ENCODE results near the gene LHX2. TPM values are rescaled to one million over a fixed set of nuclear protein-coding genes. Genes with fewer than 3 reads are reported as not detected.

Gene LHX2
- total RNA-seq, 1 experiment from 2014 or later, result 1.4 TPM

- intact Hi-C loops (cut with micrococcal nuclease; ENCODE audit: unreplicated experiment), result no loop called here
- no peak overlapping the region for H3K4me2 ChIP-seq
- POLR2A ChIA-PET (ENCODE audit: unreplicated experiment), result no interaction called here
- H3K4me1 ChIP-seq (replicated peaks; ENCODE audit: insufficient read depth), result peaks cover 14% of the 10 kb centered on the region
- CTCF ChIA-PET, result no interaction called here
- BruUV-seq (replicated peaks), result no TSS peak
- no peak for DNase-seq
- H4K20me1 ChIP-seq (ENCODE audit: insufficient read depth), result no peaks in the 10 kb centered on the region; the same call in 1 of the 2 replicates
- no peaks in the 10 kb centered on the region for H3K79me2 ChIP-seq (ENCODE audit: low read depth)
- H3K9me2 ChIP-seq (ENCODE audit: insufficient read depth), result no peaks in the 10 kb centered on the region
- peaks cover 68% of the 10 kb centered on the region for H3K27me3 ChIP-seq (ENCODE audit: insufficient read depth, low read depth)
- H3F3A ChIP-seq (ENCODE audit: insufficient read depth, low read depth), result peaks cover 14% of the 10 kb centered on the region; the same call in 1 of the 2 replicates
- no peak overlapping the region for H2AFZ ChIP-seq
- no peaks in the 10 kb centered on the region for H3K9me3 ChIP-seq (ENCODE audit: insufficient read depth, low read depth)
- TF ChIP-seq CTCF (conservative IDR thresholded peaks at IDR 0.05), result no peak
- no peak for TF ChIP-seq EZH2 (IDR thresholded peaks at IDR 0.05; ENCODE audit: low read depth)
- no peaks in the 10 kb centered on the region for H3K36me3 ChIP-seq (ENCODE audit: low read depth)
- H3K27ac ChIP-seq, result no peak overlapping the region
- no peak overlapping the region for H3K4me3 ChIP-seq
Measured at GRCh38 chr9:123999661-124000060, 11.9 kb upstream of the LHX2 start.

- no peaks in the 10 kb centered on the region for H3K9me2 ChIP-seq (ENCODE audit: insufficient read depth)
- H2AFZ ChIP-seq, result no peak overlapping the region
- no peaks in the 10 kb centered on the region for H3K36me3 ChIP-seq (ENCODE audit: low read depth)
- no TSS peak for BruUV-seq (replicated peaks)
- peaks cover 20% of the 10 kb centered on the region for H3K4me1 ChIP-seq (replicated peaks; ENCODE audit: insufficient read depth)
- H3K79me2 ChIP-seq (ENCODE audit: low read depth), result no peaks in the 10 kb centered on the region
- POLR2A ChIA-PET (ENCODE audit: unreplicated experiment), result no interaction called here
- peak overlapping the region; percentile 64 for H3K4me2 ChIP-seq
- no peak for DNase-seq
- H4K20me1 ChIP-seq (ENCODE audit: insufficient read depth), result no peaks in the 10 kb centered on the region; the same call in 1 of the 2 replicates
- no peaks in the 10 kb centered on the region for H3K9me3 ChIP-seq (ENCODE audit: insufficient read depth, low read depth)
- peaks cover 62% of the 10 kb centered on the region for H3K27me3 ChIP-seq (ENCODE audit: insufficient read depth, low read depth)
- CTCF ChIA-PET, result no interaction called here
- intact Hi-C loops (cut with micrococcal nuclease; ENCODE audit: unreplicated experiment), result no loop called here
- H3F3A ChIP-seq (ENCODE audit: insufficient read depth, low read depth), result peaks cover 14% of the 10 kb centered on the region; the same call in 1 of the 2 replicates
- H3K27ac ChIP-seq, result no peak overlapping the region
- TF ChIP-seq EZH2 (IDR thresholded peaks at IDR 0.05; ENCODE audit: low read depth), result peak; percentile 95
- no peak for TF ChIP-seq CTCF (conservative IDR thresholded peaks at IDR 0.05)
- no peak overlapping the region for H3K4me3 ChIP-seq
Measured at GRCh38 chr9:124000161-124000783, 11.3 kb upstream of the LHX2 start.

GRCh38 chr9:124000784-124001457 is 10.6 kb upstream of the LHX2 start:
- no peak overlapping the region for H2AFZ ChIP-seq
- no peaks in the 10 kb centered on the region for H3K79me2 ChIP-seq (ENCODE audit: low read depth)
- peaks cover 56% of the 10 kb centered on the region for H3K27me3 ChIP-seq (ENCODE audit: insufficient read depth, low read depth)
- H3K4me3 ChIP-seq, result no peak overlapping the region
- POLR2A ChIA-PET (ENCODE audit: unreplicated experiment), result no interaction called here
- no peak overlapping the region for H3K27ac ChIP-seq
- no peak overlapping the region for H3K4me2 ChIP-seq
- no peaks in the 10 kb centered on the region for H3K9me3 ChIP-seq (ENCODE audit: insufficient read depth, low read depth)
- TF ChIP-seq EZH2 (IDR thresholded peaks at IDR 0.05; ENCODE audit: low read depth) (no peak), CTCF (conservative IDR thresholded peaks at IDR 0.05) (no peak)
- H3K4me1 ChIP-seq (replicated peaks; ENCODE audit: insufficient read depth), result peaks cover 20% of the 10 kb centered on the region
- intact Hi-C loops (cut with micrococcal nuclease; ENCODE audit: unreplicated experiment), result no loop called here
- H3K9me2 ChIP-seq (ENCODE audit: insufficient read depth), result no peaks in the 10 kb centered on the region
- H4K20me1 ChIP-seq (ENCODE audit: insufficient read depth), result no peaks in the 10 kb centered on the region; the same call in 1 of the 2 replicates
- BruUV-seq (replicated peaks), result no TSS peak
- CTCF ChIA-PET, result interaction anchor here (0.6 kb wide), 1 partner anchor 583 kb away, joined by 4 read pairs; no protein-coding TSS in a partner anchor
- peaks cover 14% of the 10 kb centered on the region; the same call in 1 of the 2 replicates for H3F3A ChIP-seq (ENCODE audit: insufficient read depth, low read depth)
- DNase-seq, result no peak
- H3K36me3 ChIP-seq (ENCODE audit: low read depth), result no peaks in the 10 kb centered on the region

Measured in PC-9 (cell line).